Stimulated activated CD8-positive, alpha-beta memory T cell treated with anti-CD3 and anti-CD28 coated beads, Interleukin-12 subunit alpha, Interleukin-12 subunit beta, amount 100 ng/mL, for 24 hours (primary cell): ENCODE measurements around the gene CENPL.

Experiments used
- DNase-seq: peaks from one replicate; pipeline ENCODE4 v3.0.0-alpha.2; 2020; ENCODE audit errors: extremely low read depth

CENPL gene

GRCh38 chr1:173758110-173758509 lies 66.6 kb downstream of the CENPL start:
- DNase-seq = no peak

- no peak for DNase-seq
Measured at GRCh38 chr1:173757666-173758065, 67.0 kb downstream of the CENPL start.

GRCh38 chr1:173753830-173754229 lies 70.9 kb downstream of the CENPL start:
- DNase-seq = no peak
